Endothelial cell of umbilical vein (primary cell): ENCODE measurements around the gene PLA2R1.

Experiments
- EZH2 ChIP-seq: IDR thresholded peaks from 2 replicates; pipeline ENCODE4 v1.6.1; 2012; ENCODE audit warnings: borderline replicate concordance, low read depth, mild to moderate bottlenecking, moderate library complexity, low read length, inconsistent platforms; ENCODE audit not compliant: severe bottlenecking
- FOS ChIP-seq: IDR thresholded peaks from 2 replicates; pipeline ENCODE4 v1.6.1; 2011; ENCODE audit warnings: mild to moderate bottlenecking, low read length, moderate library complexity, borderline replicate concordance; ENCODE audit not compliant: insufficient read depth
- MYC ChIP-seq: IDR thresholded peaks from one replicate; pipeline ENCODE4 v1.6.1; 2011; ENCODE audit warnings: mild to moderate bottlenecking, low read depth, low read length
- POLR2A ChIP-seq: IDR thresholded peaks from 2 replicates; pipeline ENCODE4 v1.6.1; 2012; ENCODE audit warnings: low read depth, mild to moderate bottlenecking, control low read depth, low read length
- POLR2AphosphoS5 ChIP-seq: IDR thresholded peaks from 2 replicates; pipeline ENCODE4 v1.6.1; 2012; ENCODE audit warnings: low read depth, mild to moderate bottlenecking, control low read depth, low read length, moderate library complexity; ENCODE audit not compliant: insufficient read depth
- TF ChIP-seq, protein P1 (sequence below), 2 donors: IDR thresholded peaks; 1 replicate in 1 of 2; 2 replicates in 1 of 2; pipeline ENCODE4 v1.5.1; 2011; ENCODE audit warnings: low read length in 2 of 2, mild to moderate bottlenecking in 2 of 2, moderate library complexity in 2 of 2, control low read depth in 1 of 2, inconsistent platforms in 1 of 2, low read depth in 1 of 2; ENCODE audit not compliant: insufficient read depth in 1 of 2; ENCODE audit errors: extremely low read depth in 1 of 2

GRCh38 chr2:160022162-160022561, 40.3 kb downstream of the PLA2R1 start:
- TF ChIP-seq POLR2A (no peak), EZH2 (no peak), MYC (no peak), FOS (no peak), POLR2AphosphoS5 (no peak)
- TF ChIP-seq, protein P1, sequence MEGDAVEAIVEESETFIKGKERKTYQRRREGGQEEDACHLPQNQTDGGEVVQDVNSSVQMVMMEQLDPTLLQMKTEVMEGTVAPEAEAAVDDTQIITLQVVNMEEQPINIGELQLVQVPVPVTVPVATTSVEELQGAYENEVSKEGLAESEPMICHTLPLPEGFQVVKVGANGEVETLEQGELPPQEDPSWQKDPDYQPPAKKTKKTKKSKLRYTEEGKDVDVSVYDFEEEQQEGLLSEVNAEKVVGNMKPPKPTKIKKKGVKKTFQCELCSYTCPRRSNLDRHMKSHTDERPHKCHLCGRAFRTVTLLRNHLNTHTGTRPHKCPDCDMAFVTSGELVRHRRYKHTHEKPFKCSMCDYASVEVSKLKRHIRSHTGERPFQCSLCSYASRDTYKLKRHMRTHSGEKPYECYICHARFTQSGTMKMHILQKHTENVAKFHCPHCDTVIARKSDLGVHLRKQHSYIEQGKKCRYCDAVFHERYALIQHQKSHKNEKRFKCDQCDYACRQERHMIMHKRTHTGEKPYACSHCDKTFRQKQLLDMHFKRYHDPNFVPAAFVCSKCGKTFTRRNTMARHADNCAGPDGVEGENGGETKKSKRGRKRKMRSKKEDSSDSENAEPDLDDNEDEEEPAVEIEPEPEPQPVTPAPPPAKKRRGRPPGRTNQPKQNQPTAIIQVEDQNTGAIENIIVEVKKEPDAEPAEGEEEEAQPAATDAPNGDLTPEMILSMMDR (IDR thresholded peaks at IDR 0.05; ENCODE audit: extremely low read depth in 1 of 2, insufficient read depth in 1 of 2, low read depth in 1 of 2, low read length in 2 of 2): peak in 1 of 2 donors; percentile 9
